Measurements from ENCODE around the gene CDH13. TPM values are rescaled to one million over a fixed set of nuclear protein-coding genes. Genes with fewer than 3 reads are reported as not detected.

The CDH13 gene
- total RNA-seq, 1 donor from 2014 or later = 161 TPM

DNA sequence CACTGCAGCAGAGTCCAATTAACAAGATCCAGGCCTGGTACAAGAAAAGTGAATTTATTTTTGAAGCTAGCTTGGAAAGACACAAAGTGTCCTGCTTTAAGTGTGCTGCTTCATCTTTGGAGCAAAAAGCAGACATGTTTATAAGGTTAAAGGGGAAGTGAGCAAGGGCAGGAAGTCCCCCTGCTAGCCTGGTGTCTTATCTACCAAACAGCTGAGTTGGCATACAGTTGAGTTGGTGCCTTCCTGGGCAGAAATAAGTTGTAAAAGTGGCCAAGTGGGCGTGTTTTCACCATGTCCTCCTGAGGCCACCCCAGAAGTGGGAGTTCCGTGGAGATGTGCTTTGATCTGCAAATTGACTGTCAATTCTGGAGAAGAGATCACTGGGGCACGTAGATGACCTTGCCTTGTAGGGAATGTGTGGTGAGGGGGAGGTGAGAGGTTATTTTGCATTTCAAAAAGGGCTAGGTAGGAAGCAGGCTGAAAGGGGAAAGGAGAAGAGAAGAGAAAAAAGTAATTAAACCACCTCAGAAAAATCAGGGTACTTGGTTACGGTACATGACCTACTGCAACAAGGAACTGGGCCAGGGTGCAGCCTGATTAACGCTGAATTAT, 1142.7 kb downstream of the CDH13 start:
- H3K4me3 ChIP-seq = no peak overlapping the region
- intact Hi-C loops (cut with micrococcal nuclease) = no loop called here
- H3K27ac ChIP-seq (replicated peaks) = peak overlapping the region; percentile 35
- no peaks in the 10 kb centered on the region for H3K36me3 ChIP-seq
- no peaks in the 10 kb centered on the region for H3K27me3 ChIP-seq (ENCODE audit: low read depth)
- no peak for DNase-seq
- H3K4me1 ChIP-seq = peaks cover 34% of the 10 kb centered on the region
- H3K9me3 ChIP-seq (replicated peaks) = no peaks in the 10 kb centered on the region
- TF ChIP-seq, protein P1, sequence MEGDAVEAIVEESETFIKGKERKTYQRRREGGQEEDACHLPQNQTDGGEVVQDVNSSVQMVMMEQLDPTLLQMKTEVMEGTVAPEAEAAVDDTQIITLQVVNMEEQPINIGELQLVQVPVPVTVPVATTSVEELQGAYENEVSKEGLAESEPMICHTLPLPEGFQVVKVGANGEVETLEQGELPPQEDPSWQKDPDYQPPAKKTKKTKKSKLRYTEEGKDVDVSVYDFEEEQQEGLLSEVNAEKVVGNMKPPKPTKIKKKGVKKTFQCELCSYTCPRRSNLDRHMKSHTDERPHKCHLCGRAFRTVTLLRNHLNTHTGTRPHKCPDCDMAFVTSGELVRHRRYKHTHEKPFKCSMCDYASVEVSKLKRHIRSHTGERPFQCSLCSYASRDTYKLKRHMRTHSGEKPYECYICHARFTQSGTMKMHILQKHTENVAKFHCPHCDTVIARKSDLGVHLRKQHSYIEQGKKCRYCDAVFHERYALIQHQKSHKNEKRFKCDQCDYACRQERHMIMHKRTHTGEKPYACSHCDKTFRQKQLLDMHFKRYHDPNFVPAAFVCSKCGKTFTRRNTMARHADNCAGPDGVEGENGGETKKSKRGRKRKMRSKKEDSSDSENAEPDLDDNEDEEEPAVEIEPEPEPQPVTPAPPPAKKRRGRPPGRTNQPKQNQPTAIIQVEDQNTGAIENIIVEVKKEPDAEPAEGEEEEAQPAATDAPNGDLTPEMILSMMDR (IDR thresholded peaks at IDR 0.05; ENCODE audit: borderline replicate concordance) = no peak

GRCh38 chr16:83771306-83771942, 1144.7 kb downstream of the CDH13 start:
- peaks cover 34% of the 10 kb centered on the region for H3K4me1 ChIP-seq
- peak overlapping the region; percentile 70 for H3K27ac ChIP-seq (replicated peaks)
- peak; percentile 78 for DNase-seq

GRCh38 chr16:83772806-83773205, 1146.0 kb downstream of the CDH13 start:
- DNase-seq = no peak
- Histone ChIP-seq H3K9me3 (replicated peaks) (no peaks in the 10 kb centered on the region), H3K4me3 (no peak overlapping the region), H3K27ac (replicated peaks) (no peak overlapping the region), H3K27me3 (ENCODE audit: low read depth) (no peaks in the 10 kb centered on the region), H3K36me3 (no peaks in the 10 kb centered on the region), H3K4me1 (peaks cover 38% of the 10 kb centered on the region)
- intact Hi-C loops (cut with micrococcal nuclease) = no loop called here
- TF ChIP-seq, protein P1 (IDR thresholded peaks at IDR 0.05; ENCODE audit: borderline replicate concordance) = no peak

More at GRCh38 chr16:83771306-83771942, 1144.7 kb downstream of the CDH13 start:
- Histone ChIP-seq H3K36me3 (no peaks in the 10 kb centered on the region), H3K4me3 (no peak overlapping the region), H3K27me3 (ENCODE audit: low read depth) (no peaks in the 10 kb centered on the region), H3K9me3 (replicated peaks) (no peaks in the 10 kb centered on the region)
- TF ChIP-seq, protein P1 (IDR thresholded peaks at IDR 0.05; ENCODE audit: borderline replicate concordance) = no peak
- intact Hi-C loops (cut with micrococcal nuclease) = no loop called here

GRCh38 chr16:83774066-83774465, 1147.3 kb downstream of the CDH13 start:
- Histone ChIP-seq H3K27me3 (ENCODE audit: low read depth) (no peaks in the 10 kb centered on the region), H3K4me3 (no peak overlapping the region), H3K9me3 (replicated peaks) (no peaks in the 10 kb centered on the region), H3K36me3 (no peaks in the 10 kb centered on the region), H3K27ac (replicated peaks) (no peak overlapping the region), H3K4me1 (peaks cover 40% of the 10 kb centered on the region)
- intact Hi-C loops (cut with micrococcal nuclease) = no loop called here
- no peak for DNase-seq
- TF ChIP-seq, protein P1 (IDR thresholded peaks at IDR 0.05; ENCODE audit: borderline replicate concordance) = no peak

- no peak overlapping the region for H3K27ac ChIP-seq (replicated peaks)
- no peaks in the 10 kb centered on the region for H3K27me3 ChIP-seq (ENCODE audit: low read depth)
- no peak overlapping the region for H3K4me3 ChIP-seq
- TF ChIP-seq, protein P1 (IDR thresholded peaks at IDR 0.05; ENCODE audit: borderline replicate concordance) = no peak
- peaks cover 43% of the 10 kb centered on the region for H3K4me1 ChIP-seq
- intact Hi-C loops (cut with micrococcal nuclease) = no loop called here
- DNase-seq = no peak
- no peaks in the 10 kb centered on the region for H3K9me3 ChIP-seq (replicated peaks)
- no peaks in the 10 kb centered on the region for H3K36me3 ChIP-seq
Observed at GRCh38 chr16:83776944-83777343, 1150.2 kb downstream of the CDH13 start.

Data from left ventricle myocardium inferior (tissue), 1 donor.